KG1 (cell line): ENCODE measurements around the gene ALCAM.
"Not testable (repeated sequence)": the region's sequence is repeated elsewhere in the genome, so short reads cannot be mapped to it uniquely, and the experiment has no call there.

ENCODE experiments used
- DNase-seq: peaks from one replicate; lab custom pipeline; 2025; lab: John Stamatoyannopoulos, UW

ALCAM gene

GRCh38 chr3:105389759-105390158 lies 23.1 kb downstream of the ALCAM start:
- not testable (repeated sequence) for DNase-seq

- DNase-seq, result not testable (repeated sequence)
These were observed 25.9 kb downstream of the ALCAM start for GRCh38 chr3:105392598-105392997.

GRCh38 chr3:105394177-105394576 lies 27.5 kb downstream of the ALCAM start:
- DNase-seq, result no peak

- DNase-seq, result no peak
These were observed 31.3 kb downstream of the ALCAM start for GRCh38 chr3:105397974-105398373.

GRCh38 chr3:105398437-105398836 lies 31.7 kb downstream of the ALCAM start:
- no peak for DNase-seq

- no peak for DNase-seq
These were observed 32.4 kb downstream of the ALCAM start for GRCh38 chr3:105399062-105399461.

GRCh38 chr3:105399611-105400010 lies 32.9 kb downstream of the ALCAM start:
- no peak for DNase-seq

GRCh38 chr3:105401254-105401653 lies 34.5 kb downstream of the ALCAM start:
- no peak for DNase-seq

- no peak for DNase-seq
These were observed 35.0 kb downstream of the ALCAM start for GRCh38 chr3:105401691-105402149.

- DNase-seq, result no peak
These were observed 35.6 kb downstream of the ALCAM start for GRCh38 chr3:105402287-105402801.

GRCh38 chr3:105403034-105403433 lies 36.3 kb downstream of the ALCAM start:
- DNase-seq, result not testable (repeated sequence)

- no peak for DNase-seq
These were observed 39.6 kb downstream of the ALCAM start for GRCh38 chr3:105406268-105406667.

- DNase-seq, result no peak
These were observed 42.7 kb downstream of the ALCAM start for GRCh38 chr3:105409364-105409763.

GRCh38 chr3:105413343-105413887 lies 46.7 kb downstream of the ALCAM start:
- DNase-seq, result no peak

GRCh38 chr3:105414841-105415240 lies 48.1 kb downstream of the ALCAM start:
- no peak for DNase-seq

GRCh38 chr3:105415951-105416350 lies 49.2 kb downstream of the ALCAM start:
- DNase-seq, result no peak

- no peak for DNase-seq
These were observed 51.0 kb downstream of the ALCAM start for GRCh38 chr3:105417525-105418289.

- no peak for DNase-seq
These were observed 55.9 kb downstream of the ALCAM start for GRCh38 chr3:105422645-105423044.

GRCh38 chr3:105423397-105423796 lies 56.7 kb downstream of the ALCAM start:
- DNase-seq, result no peak

GRCh38 chr3:105424412-105425152 lies 57.9 kb downstream of the ALCAM start:
- DNase-seq, result no peak

GRCh38 chr3:105425153-105425502 lies 58.4 kb downstream of the ALCAM start:
- no peak for DNase-seq

- DNase-seq, result no peak
These were observed 60.6 kb downstream of the ALCAM start for GRCh38 chr3:105427332-105427731.
